HG02763 (cell line): ENCODE results near the gene BCOR.

ENCODE experiments used
- ATAC-seq: cut with Tn5 transposase; IDR thresholded peaks from one replicate; pipeline ENCODE4 v1.9.1; 2021; ENCODE audit warnings: mild to moderate bottlenecking, moderate library complexity; ENCODE audit not compliant: unreplicated experiment

BCOR gene

GRCh38 chrX:40068048-40068447, 29.7 kb downstream of the BCOR start:
- ATAC-seq = no peak

- ATAC-seq = no peak
Measured at GRCh38 chrX:40066700-40067099, 31.1 kb downstream of the BCOR start.

DNA sequence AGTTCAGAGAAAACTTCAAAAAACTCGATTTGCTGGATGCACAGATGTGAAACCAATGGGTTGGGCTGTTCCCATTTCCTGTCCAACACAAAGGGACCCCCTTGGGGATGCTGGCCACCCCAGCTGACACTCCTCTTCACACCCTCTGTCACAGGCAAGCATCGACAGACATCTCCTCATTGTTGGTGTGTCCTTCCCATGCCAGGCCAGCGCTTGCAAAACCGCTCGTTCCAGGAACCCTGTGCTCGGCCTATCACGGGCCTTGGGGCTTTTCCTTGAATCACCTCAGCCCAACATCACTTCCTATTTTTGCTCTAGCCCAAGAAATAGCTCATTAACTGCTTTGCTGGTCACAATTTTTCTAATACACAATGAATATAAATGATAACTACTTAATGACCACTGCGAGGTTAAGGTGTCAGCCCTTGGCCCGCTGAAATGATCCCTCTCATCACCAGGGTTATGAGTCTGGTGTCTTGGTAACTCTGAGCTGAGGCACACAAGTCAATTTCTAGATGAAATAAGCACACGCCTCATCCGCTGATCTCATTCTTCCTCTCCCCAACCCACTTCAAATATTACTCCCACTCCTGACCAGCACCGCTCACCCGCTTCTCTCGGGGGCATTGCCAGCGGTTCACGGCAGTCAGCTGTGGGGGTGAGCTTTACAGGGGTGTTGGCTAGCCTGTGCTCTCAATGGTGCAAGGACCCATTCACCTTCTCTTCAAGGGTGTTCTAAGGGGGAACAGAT, 32.3 kb downstream of the BCOR start:
- no peak for ATAC-seq

- no peak for ATAC-seq
Measured at GRCh38 chrX:40064055-40064597, 33.6 kb downstream of the BCOR start.

- no peak for ATAC-seq
Measured at GRCh38 chrX:40063555-40063954, 34.2 kb downstream of the BCOR start.

DNA sequence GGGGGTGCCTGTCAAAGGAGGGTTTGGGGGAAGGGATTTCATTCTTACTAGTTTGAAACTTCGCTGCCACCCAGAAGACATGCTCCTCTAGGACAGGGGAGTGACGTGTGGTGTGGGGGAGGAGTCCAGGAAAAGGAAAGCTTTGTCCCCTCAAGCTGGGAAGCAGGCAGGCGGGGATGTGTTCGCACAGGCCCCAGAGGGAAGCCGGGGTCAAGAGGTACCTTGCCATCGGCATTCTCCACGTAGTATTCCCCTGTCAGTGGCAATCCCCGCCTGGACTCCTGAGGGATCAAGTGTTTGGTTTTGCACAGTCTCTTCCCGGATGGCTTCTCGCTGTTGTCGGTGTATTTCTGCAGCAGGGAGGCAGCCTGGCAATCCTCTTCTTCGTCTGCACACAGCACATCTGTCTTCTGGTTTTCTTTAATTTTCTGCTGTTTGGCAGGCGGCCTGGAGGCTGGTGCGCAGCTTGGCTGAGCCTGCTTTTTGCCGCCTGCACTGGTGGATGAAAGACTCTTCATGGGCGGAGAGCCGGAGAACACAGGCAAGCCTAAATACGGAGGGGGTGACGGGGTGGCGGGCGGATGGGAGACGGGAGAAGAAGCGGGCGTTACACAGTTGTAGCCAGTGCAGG, 35.1 kb downstream of the BCOR start:
- no peak for ATAC-seq

DNA sequence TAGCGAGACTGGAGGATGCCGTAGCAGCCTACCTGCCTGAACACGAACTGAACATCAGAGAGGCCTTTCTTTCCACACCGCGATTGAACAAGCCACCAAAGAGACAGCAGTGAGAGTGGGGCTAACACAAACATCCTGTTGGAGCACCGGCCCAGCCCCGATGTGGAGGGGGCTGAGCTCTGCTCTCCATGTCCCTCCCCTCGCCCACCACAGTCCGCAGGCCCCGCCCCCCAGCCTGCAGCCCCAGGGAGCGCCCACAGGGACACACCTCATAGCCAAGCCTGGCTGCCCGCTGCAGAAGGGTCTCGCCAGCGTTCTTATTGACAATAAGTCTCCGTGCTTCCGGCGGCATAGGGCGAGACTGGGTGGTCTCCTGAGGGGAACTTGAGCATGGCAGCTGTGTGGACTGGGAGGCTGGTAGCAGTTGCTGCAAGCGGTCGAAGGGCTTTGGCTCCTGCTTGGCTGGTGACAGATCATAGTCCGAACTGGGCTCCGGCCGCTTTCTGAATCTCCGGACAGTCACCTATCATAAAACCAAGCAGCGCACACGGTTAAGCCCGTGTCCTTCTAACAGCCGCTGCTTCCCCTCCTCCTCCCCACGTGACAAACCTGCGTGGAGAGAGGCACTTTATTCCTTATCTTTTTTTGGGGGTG, 35.8 kb downstream of the BCOR start:
- ATAC-seq = no peak

- ATAC-seq = no peak
Measured at GRCh38 chrX:40061005-40061404, 36.8 kb downstream of the BCOR start.

DNA sequence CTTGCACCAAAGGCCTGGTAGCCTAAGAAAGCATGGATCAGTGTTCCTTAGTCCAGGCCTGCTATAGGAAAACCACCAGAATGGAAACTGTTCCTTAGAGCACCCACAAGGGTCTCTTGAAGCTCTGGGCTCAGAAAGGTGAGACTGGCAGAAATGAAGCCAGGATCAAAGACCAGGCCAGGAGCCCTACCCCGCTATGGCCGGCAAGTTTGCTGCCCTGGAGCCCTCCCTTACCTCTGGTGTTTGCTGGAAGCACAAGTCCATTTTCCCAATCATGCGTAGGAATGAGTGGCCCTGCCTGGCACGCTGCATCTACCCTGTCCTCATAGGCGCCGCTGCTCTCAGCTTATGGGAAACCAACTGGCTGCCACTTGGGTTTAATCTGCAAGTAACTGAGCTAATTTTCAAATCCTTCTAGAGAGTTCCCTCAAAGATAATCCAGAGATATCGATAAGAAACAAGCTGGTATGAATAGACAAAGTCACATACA, 37.4 kb downstream of the BCOR start:
- no peak for ATAC-seq

DNA sequence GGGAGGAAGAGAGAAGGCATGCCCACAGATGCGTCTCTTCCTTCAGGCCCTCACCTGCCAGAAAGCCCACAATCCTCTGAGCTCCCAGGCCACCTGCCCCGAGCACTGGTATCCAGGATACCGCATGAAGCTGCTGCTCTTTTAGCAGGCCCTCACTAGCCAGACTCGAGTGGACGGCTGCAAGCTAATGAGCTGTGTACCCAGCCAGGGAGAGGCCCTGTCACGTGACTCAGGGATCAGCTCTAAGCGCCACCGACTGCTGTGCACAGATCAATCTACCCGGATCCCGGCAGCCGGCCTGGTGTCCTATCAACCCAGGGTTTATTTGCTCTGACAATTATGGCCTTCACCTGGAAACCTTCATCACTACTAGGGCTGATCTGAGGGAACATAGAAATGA, 39.0 kb downstream of the BCOR start:
- no peak for ATAC-seq

DNA sequence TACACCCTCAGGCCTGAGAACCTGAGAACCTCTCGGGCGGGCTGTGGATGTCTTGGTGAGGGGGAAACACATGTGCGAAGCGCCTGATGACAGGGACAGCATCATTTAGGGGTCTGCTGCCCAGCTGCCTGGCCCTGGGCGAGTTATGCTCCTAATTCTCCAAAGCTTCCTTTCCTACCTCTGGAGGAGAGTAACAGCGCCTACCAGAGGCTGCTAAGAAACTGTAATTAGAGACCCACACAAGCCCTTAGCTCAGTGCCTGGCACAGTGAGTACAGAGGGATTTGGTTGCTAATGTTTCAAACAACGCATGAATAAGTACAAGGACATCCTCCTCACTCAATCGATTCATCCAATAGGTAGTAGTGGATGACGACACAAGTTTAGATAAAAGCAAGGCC, 40.4 kb downstream of the BCOR start:
- no peak for ATAC-seq

- ATAC-seq = no peak
Measured at GRCh38 chrX:40056420-40056819, 41.3 kb downstream of the BCOR start.

DNA sequence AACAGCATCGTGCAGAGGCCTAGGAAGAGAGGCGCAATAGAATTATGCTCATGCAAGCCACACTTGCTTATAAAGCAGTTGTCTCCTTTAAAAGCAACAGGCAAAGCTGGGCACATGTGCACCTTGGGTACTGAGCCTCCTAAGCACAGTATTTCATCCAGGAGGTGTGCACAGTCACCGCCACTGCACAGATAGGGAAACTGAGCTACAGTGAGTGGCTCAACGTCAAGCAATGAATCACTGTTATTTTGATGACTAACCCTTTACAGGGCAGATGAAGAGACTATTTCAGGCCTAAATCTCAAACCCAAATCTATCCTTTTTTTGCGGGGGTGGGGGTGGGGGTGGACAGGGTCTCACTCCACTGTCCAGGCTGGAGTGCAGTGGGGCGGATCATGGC, 42.3 kb downstream of the BCOR start:
- ATAC-seq = no peak

GRCh38 chrX:40054793-40055192, 43.0 kb downstream of the BCOR start:
- no peak for ATAC-seq

DNA sequence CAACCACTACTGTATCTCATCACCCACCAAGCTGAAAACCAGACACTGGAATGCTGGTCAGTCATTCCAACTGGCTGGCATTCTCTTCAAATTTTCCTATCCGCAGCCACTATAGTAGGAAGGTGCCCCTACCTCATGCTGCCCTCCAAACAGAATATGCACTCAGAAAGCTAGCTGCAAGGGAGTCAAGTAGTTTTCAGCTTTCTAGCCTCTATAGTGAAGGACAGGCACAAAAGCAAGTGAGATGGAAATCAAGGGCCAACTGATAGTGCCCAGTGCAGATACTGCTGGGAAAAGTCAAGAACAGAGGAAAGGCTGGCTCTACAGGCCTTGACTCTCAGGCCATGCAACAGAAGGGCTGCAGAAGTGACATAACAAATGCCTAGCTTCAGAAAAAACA, 47.2 kb downstream of the BCOR start:
- ATAC-seq = no peak

- ATAC-seq = no peak
Measured at GRCh38 chrX:40049084-40049641, 48.6 kb downstream of the BCOR start.

DNA sequence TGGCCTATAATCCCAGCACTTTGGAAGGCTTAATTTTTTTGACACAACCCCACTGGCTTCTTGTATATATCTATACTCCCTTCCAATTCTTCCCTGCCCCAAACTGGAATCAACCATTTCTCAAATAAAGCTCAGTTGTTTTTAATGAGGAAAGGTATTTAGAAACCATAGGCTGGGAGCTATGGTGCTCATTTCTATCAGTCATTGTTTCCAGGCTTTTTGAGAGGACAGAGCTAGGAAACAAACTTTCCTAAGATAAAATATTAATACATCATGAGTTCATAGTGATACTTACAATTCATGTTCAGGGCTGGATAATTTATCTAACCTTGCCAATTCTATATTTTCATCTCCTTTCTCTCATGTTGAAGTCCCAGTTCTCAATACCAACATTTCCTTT, 50.3 kb downstream of the BCOR start:
- no peak for ATAC-seq

DNA sequence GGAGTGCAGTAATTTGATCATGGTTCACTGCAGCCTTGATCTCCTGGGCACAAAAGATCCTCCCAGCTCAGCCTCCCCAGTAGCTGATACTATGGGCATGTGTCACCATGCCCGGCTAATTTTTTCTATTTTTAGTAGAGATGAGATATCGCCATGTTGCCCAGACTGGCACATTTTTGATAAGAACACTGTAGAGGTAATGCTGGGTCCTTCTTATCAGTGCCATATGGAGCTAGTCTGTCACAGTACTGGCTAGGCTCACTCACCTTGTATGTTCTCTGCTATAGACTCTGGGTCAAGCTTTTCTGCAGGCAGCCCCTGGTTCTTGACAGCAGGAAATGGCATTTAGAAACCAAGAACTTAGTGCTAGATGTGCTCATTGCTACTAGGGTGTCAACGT, 53.9 kb downstream of the BCOR start:
- no peak for ATAC-seq

DNA sequence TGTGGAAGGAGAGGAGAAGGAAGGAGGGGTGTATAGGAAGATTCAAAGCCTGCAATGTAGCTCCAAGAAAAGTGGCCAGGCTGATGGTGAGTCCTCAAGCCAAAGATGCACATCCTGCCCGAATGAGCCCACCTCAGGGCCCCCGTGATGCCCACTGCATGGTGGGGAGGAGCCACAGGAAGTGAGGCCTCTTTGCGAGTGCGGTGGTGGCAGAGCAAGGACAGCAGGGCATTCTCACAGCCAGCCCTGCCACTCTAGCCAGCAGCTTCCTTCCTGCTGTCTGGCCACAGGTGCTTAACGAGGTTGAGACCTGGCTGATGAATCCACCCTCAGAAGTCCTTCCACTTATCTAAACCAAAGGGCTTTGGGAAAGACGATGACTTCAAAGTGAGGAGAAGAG, 55.8 kb downstream of the BCOR start:
- ATAC-seq = no peak

DNA sequence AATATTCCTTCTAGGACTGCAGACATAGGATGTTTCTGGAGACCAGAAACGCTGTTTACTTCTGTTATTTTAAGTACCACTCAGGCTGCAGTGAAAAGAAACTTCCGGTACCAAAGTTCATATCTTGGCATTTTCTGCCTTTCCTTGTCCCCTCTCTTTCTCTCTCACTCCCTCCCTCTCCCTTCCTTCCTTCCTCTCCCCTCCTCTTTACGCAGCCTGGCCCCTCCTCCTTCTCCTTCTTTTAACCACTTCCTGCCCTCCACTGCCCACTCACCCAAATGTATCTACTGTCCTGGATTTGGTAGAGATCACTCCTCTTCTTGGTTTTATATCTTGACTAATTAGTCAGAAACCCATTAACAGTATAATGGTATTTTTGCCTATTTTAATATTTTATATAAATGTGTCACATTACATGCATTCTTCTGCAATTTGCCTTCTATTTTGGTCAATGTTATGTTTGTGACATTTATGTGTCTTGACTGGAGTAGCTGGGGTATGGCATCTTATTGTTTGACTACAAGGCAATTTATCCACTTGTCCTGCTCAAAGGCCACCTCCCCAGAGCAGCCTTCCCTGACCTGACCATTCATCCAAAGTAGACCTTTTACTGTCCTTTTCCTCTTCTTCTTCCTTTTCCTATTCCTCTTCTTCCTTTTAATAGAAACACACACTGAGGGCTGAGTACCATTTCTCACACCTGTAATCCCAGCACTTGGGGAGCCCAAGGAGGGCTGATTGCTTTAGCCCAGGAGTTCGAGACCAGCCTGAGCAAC, 56.9 kb downstream of the BCOR start:
- no peak for ATAC-seq

DNA sequence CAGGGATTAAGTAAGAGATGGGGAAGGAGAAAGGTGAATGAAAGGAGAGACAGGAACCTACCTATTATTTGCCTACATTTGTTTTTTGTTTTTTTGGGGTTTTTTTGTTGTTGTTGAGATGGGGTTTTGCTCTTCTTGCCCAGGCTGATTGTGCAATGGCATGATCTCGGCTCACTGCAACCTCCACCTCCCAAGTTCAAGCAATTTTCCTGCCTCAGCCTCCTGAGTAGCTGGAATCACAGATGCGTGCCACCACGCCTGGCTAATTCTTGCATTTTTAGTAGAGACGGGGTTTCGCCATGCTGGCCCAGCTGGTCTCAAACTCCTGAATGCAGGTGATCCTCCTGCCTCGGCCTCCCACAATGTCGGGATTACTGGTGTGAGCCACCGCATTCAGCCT, 57.9 kb downstream of the BCOR start:
- no peak for ATAC-seq
